H1 (cell line): ENCODE results near the gene TMPRSS4. TPM values are rescaled to one million over a fixed set of nuclear protein-coding genes. Genes with fewer than 3 reads are reported as not detected.

Source experiments
- CTCF ChIA-PET: fragments of 300-600 bp; sonication (Branson Sonifier 250); formaldehyde crosslinking; loops from one replicate; lab custom pipeline; 2021; ENCODE audit not compliant: partially characterized antibody; lab: Charles Lee
- POLR2A ChIA-PET: fragments of 300-600 bp; sonication (Branson Sonifier 250); formaldehyde crosslinking; loops from one replicate; lab custom pipeline; 2021; ENCODE audit warnings: inconsistent platforms; ENCODE audit not compliant: partially characterized antibody; lab: Charles Lee
- DNase-seq, 2 experiments: peaks; one replicate each; pipeline versions ENCODE4 v3.0.0 to v3.0.0-alpha.2; 2010 to 2022; ENCODE audit warnings: low spot score in 2 of 2, low read depth in 1 of 2, mixed read lengths in 1 of 2
- FAIRE-seq: peaks from 2 replicates; lab custom pipeline; 2011; peaks lifted over from hg19 to GRCh38; lab: Jason Lieb, UNC
- H2AFZ ChIP-seq: 2 replicates; pipeline ENCODE4 v1.8.1; 2012; ENCODE audit warnings: low read length, inconsistent platforms
- H2AK5ac ChIP-seq: 2 replicates; pipeline ENCODE4 v1.6.1; 2013; ENCODE audit warnings: low read depth, low read length
- H2BK120ac ChIP-seq: replicated peaks from 2 replicates; pipeline ENCODE3; 2013; ENCODE audit warnings: low read depth, low read length, inconsistent platforms
- H2BK12ac ChIP-seq: 2 replicates; pipeline ENCODE4 v1.6.1; 2013; ENCODE audit warnings: low read depth, low read length
- H2BK15ac ChIP-seq: 2 replicates; pipeline ENCODE4 v1.6.1; 2013; ENCODE audit warnings: low read length
- H2BK20ac ChIP-seq: 2 replicates; pipeline ENCODE4 v1.6.1; 2013; ENCODE audit warnings: low read length
- H2BK5ac ChIP-seq: 2 replicates; pipeline ENCODE4 v1.6.1; 2013; ENCODE audit warnings: low read depth, low read length
- H3K14ac ChIP-seq: 2 replicates; pipeline ENCODE4 v1.6.1; 2013; ENCODE audit warnings: inconsistent platforms; ENCODE audit not compliant: insufficient read length
- H3K18ac ChIP-seq: 2 replicates; pipeline ENCODE4 v1.6.1; 2013; ENCODE audit warnings: low read length; ENCODE audit errors: extremely low read depth
- H3K23ac ChIP-seq: 2 replicates; pipeline ENCODE4 v1.6.1; 2013; ENCODE audit warnings: inconsistent platforms; ENCODE audit not compliant: insufficient read length
- H3K23me2 ChIP-seq: 2 replicates; pipeline ENCODE4 v1.6.1; 2013; ENCODE audit warnings: low read depth, low read length
- H3K27ac ChIP-seq: 2 replicates; pipeline ENCODE4 v1.6.1; 2011; ENCODE audit warnings: low read depth, low read length, inconsistent platforms
- H3K27me3 ChIP-seq, 4 experiments: replicated peaks in 1 of 4; 1 replicate in 1 of 4; 2 replicates in 3 of 4; pipeline versions ENCODE4 v1.6.1 to v1.8.1; 2011 to 2013; ENCODE audit warnings: low read length in 3 of 4, mild to moderate bottlenecking in 3 of 4, inconsistent platforms in 2 of 4, mixed read lengths in 2 of 4, moderate library complexity in 1 of 4; ENCODE audit not compliant: control insufficient read depth in 3 of 4, insufficient read depth in 3 of 4; ENCODE audit errors: extremely low read depth in 1 of 4
- H3K36me3 ChIP-seq, 4 experiments: 2 replicates each; pipeline versions ENCODE4 v1.6.1 to v1.8.1; 2011 to 2013; ENCODE audit warnings: mild to moderate bottlenecking in 4 of 4, low read length in 3 of 4, moderate library complexity in 2 of 4, control low read depth in 1 of 4, inconsistent platforms in 1 of 4; ENCODE audit not compliant: insufficient read depth in 4 of 4, control insufficient read depth in 2 of 4
- H3K4ac ChIP-seq: replicated peaks from 2 replicates; pipeline ENCODE3; 2013; ENCODE audit warnings: low read length, low read depth, mixed read lengths, inconsistent platforms; ENCODE audit not compliant: insufficient read length
- H3K4me1 ChIP-seq, 4 experiments: replicated peaks in 1 of 4; 1 replicate in 1 of 4; 2 replicates in 3 of 4; pipeline versions ENCODE4 v1.6.1 to v1.8.1; 2011 to 2013; ENCODE audit warnings: low read length in 3 of 4, inconsistent platforms in 2 of 4, mixed read lengths in 1 of 4; ENCODE audit not compliant: insufficient read depth in 4 of 4, control insufficient read depth in 3 of 4
- H3K4me2 ChIP-seq, 2 experiments: 2 replicates each; pipeline versions ENCODE4 v1.6.1 to v1.8.1; 2011 to 2013; ENCODE audit warnings: low read depth in 2 of 2, low read length in 2 of 2, control low read depth in 1 of 2, inconsistent platforms in 1 of 2, mild to moderate bottlenecking in 1 of 2; ENCODE audit not compliant: insufficient read depth in 1 of 2
- H3K4me3 ChIP-seq, 4 experiments: fragments of 200-600, 300-600 bp in 1 of 4; sonication (generic), shearing (Covaris generic), sonication (Bioruptor Twin) in 1 of 4; 2 replicates each; pipeline versions ENCODE4 v1.5.1 to v1.8.1; 2011 to 2016; ENCODE audit warnings: low read length in 4 of 4, low read depth in 3 of 4, control low read depth in 2 of 4, inconsistent platforms in 2 of 4, mild to moderate bottlenecking in 2 of 4, mixed read lengths in 1 of 4, moderate library complexity in 1 of 4; ENCODE audit not compliant: insufficient read depth in 2 of 4; ENCODE audit errors: extremely low read depth in 1 of 4
- H3K56ac ChIP-seq: replicated peaks from 2 replicates; pipeline ENCODE3; 2013; ENCODE audit warnings: low read depth, mild to moderate bottlenecking, mixed read lengths, low read length, inconsistent platforms; ENCODE audit not compliant: insufficient read length
- H3K79me1 ChIP-seq: 2 replicates; pipeline ENCODE4 v1.6.1; 2013; ENCODE audit warnings: low read depth, low read length, control low read depth
- H3K79me2 ChIP-seq, 2 experiments: 2 replicates each; pipeline versions ENCODE4 v1.6.1 to v1.8.1; 2012 to 2013; ENCODE audit warnings: low read length in 2 of 2, mild to moderate bottlenecking in 2 of 2, inconsistent platforms in 1 of 2; ENCODE audit not compliant: insufficient read depth in 2 of 2, control insufficient read depth in 1 of 2
- H3K9ac ChIP-seq, 4 experiments: replicated peaks in 1 of 4; 1 replicate in 1 of 4; 2 replicates in 3 of 4; pipeline versions ENCODE4 v1.6.1 to v1.8.1; 2011 to 2013; ENCODE audit warnings: low read depth in 3 of 4, low read length in 3 of 4, control low read depth in 2 of 4, mild to moderate bottlenecking in 2 of 4, moderate library complexity in 2 of 4, inconsistent platforms in 1 of 4; ENCODE audit errors: extremely low read depth in 1 of 4
- H3K9me3 ChIP-seq, 2 experiments: 2 replicates each; pipeline versions ENCODE4 v1.6.1 to v1.8.1; 2012 to 2013; ENCODE audit warnings: mild to moderate bottlenecking in 2 of 2, moderate library complexity in 2 of 2, control low read depth in 1 of 2, inconsistent platforms in 1 of 2, low read depth in 1 of 2, low read length in 1 of 2, mixed read lengths in 1 of 2; ENCODE audit not compliant: insufficient read depth in 2 of 2
- H4K20me1 ChIP-seq, 2 experiments: replicated peaks in 1 of 2; 2 replicates each; pipeline versions ENCODE3 to v1.8.1; 2011 to 2013; ENCODE audit warnings: inconsistent platforms in 2 of 2, low read length in 2 of 2, mild to moderate bottlenecking in 1 of 2; ENCODE audit not compliant: insufficient read depth in 2 of 2, control insufficient read depth in 1 of 2
- H4K5ac ChIP-seq: 2 replicates; pipeline ENCODE4 v1.6.1; 2013; ENCODE audit warnings: low read length, low read depth, mixed read lengths, inconsistent platforms; ENCODE audit not compliant: insufficient read length
- H4K8ac ChIP-seq: 2 replicates; pipeline ENCODE4 v1.8.0; 2013; ENCODE audit warnings: mild to moderate bottlenecking, moderate library complexity, low read length, inconsistent platforms; ENCODE audit not compliant: insufficient read depth; ENCODE audit errors: extremely low read depth
- H4K91ac ChIP-seq: replicated peaks from 2 replicates; pipeline ENCODE3; 2013; ENCODE audit warnings: low read length, mixed read lengths, inconsistent platforms; ENCODE audit not compliant: insufficient read length
- BRCA1 ChIP-seq: IDR thresholded peaks from 2 replicates; pipeline ENCODE4 v1.6.1; 2012; ENCODE audit warnings: low read depth, low read length, improper control_type of control experiment
- CHD2 ChIP-seq: IDR thresholded peaks from 2 replicates; pipeline ENCODE4 v1.6.1; 2012; ENCODE audit warnings: low read length, improper control_type of control experiment
- EGR1 ChIP-seq: IDR thresholded peaks from 2 replicates; pipeline ENCODE4 v1.6.1; 2011; ENCODE audit warnings: low read depth, low read length, borderline replicate concordance
- EP300 ChIP-seq, 2 experiments: IDR thresholded peaks; 1 replicate in 1 of 2; 2 replicates in 1 of 2; pipeline ENCODE4 v1.6.1; 2011 to 2012; ENCODE audit warnings: low read depth in 2 of 2, low read length in 2 of 2, mild to moderate bottlenecking in 2 of 2, borderline replicate concordance in 1 of 2, inconsistent platforms in 1 of 2, moderate library complexity in 1 of 2
- SIRT6 ChIP-seq: IDR thresholded peaks from one replicate; pipeline ENCODE4 v1.7.1; 2012; ENCODE audit warnings: low read length, inconsistent platforms
- SIX5 ChIP-seq: IDR thresholded peaks from 2 replicates; pipeline ENCODE4 v1.6.1; 2011; ENCODE audit warnings: mild to moderate bottlenecking, low read depth, low read length
- SP2 ChIP-seq: IDR thresholded peaks from 2 replicates; pipeline ENCODE4 v1.6.1; 2012; ENCODE audit warnings: mild to moderate bottlenecking, low read length, inconsistent platforms
- SUZ12 ChIP-seq: fragments of 200-600 bp; sonication (generic); IDR thresholded peaks from 2 replicates; pipeline ENCODE4 v1.6.1; 2012; ENCODE audit warnings: mild to moderate bottlenecking, inconsistent platforms, low read length, moderate library complexity, mixed read lengths
- TAF1 ChIP-seq: IDR thresholded peaks from 2 replicates; pipeline ENCODE4 v1.6.1; 2011; ENCODE audit warnings: mild to moderate bottlenecking, low read depth, low read length
- TAF7 ChIP-seq: optimal IDR thresholded peaks from 2 replicates; pipeline ENCODE3; 2011; ENCODE audit warnings: low read depth, mild to moderate bottlenecking, inconsistent platforms, low read length, moderate library complexity, borderline replicate concordance
- TBP ChIP-seq: IDR thresholded peaks from 2 replicates; pipeline ENCODE4 v1.6.1; 2011; ENCODE audit warnings: low read depth, low read length, improper control_type of control experiment
- WGBS, 2 experiments: shearing (Covaris generic) in 1 of 2; methylation state at CpG; one replicate each; pipeline versions ENCODE4 v1.1.6 to v1.1.7; 2013 to 2015; ENCODE audit warnings: low lambda C conversion rate in 2 of 2, mixed read lengths in 2 of 2, inconsistent platforms in 1 of 2, low coverage in 1 of 2, missing lambda C conversion rate in 1 of 2; ENCODE audit not compliant: insufficient replicate concordance in 2 of 2, insufficient coverage in 1 of 2, insufficient read length in 1 of 2; ENCODE audit errors: extremely low coverage in 1 of 2, missing lambda C conversion rate in 1 of 2; 5-methylcytosine and 5-hydroxymethylcytosine counted together
- polyA plus RNA-seq, 7 experiments: library from polyadenylated mRNA; depleted of rRNA in 3 of 7; stranded (reverse) in 5 of 7; unstranded in 2 of 7; fragments of >200 nt in 5 of 7; fragments of 200-250 nt in 2 of 7; gene quantifications; 1 replicate in 5 of 7; 2 replicates in 1 of 7; 4 replicates in 1 of 7; pipeline versions ENCODE4 v1.2.1 to v1.2.3, GENCODE V29; 2011 to 2013; ENCODE audit warnings: missing spikeins in 2 of 7, mixed read lengths in 2 of 7
- total RNA-seq: library from RNA; stranded (reverse); fragmentation: NEBNext Ultra II Directional; extraction: Animal tissue kit (Norgen Biotek cat#: 25700); gene quantifications from 2 replicates; pipeline ENCODE4 v1.2.1, GENCODE V29; 2021
- TF ChIP-seq, protein P1 (sequence below): IDR thresholded peaks from 2 replicates; pipeline ENCODE4 v1.6.1; 2012; ENCODE audit warnings: inconsistent platforms
- TF ChIP-seq, protein P2 (sequence below): IDR thresholded peaks from 2 replicates; pipeline ENCODE4 v1.6.1; 2011; ENCODE audit warnings: low read length, improper control_type of control experiment

TMPRSS4 gene
- total and polyA plus RNA-seq, 2 of the 8 experiments (the other 6 are each of a cell fraction or from before 2014, with no cell fraction given): 0.11 to 0.58 TPM

DNA sequence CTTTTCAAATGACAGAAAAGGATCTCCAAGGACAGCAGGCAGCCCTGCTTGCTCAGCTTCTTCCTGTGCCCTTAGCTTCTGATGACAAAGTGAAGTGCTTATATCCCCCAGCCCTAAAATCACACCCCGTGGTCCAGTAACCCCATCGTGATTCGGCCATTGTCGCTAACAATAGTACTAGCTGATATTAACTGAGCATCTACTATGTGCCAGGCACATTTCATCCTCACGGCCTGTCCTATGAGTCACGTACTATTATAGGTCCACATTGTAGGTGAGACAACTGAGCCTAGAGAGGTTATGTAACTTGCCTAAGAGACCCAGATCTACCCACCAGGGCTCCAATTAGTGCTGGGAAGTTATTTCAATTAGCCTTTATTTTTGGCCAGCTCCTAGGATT is 69.7 kb downstream of the TMPRSS4 start:
- DNase-seq (no peak), FAIRE-seq (no peak)
- Histone ChIP-seq H2BK5ac (no peak overlapping the region), H3K18ac (0 out of 2 replicates have a peak overlapping the region, but pooled peaks have one; percentile 9), H3K27me3 (peaks cover 8 to 41% (median 27%) of the 10 kb centered on the region in 4 experiments), H3K79me2 (no peaks in the 10 kb centered on the region), H3K9me3 (no peaks in the 10 kb centered on the region), H2BK15ac (no peak overlapping the region), H3K4me1 (peaks cover 0 to 25% (median 10%) of the 10 kb centered on the region in 4 experiments; a peak in 6 of 7 replicates), H3K23ac (no peak overlapping the region), H2BK120ac (no peak overlapping the region), H4K8ac (no peak overlapping the region), H3K27ac (no peak overlapping the region), H3K9ac (no peak overlapping the region), H3K23me2 (no peaks in the 10 kb centered on the region), H4K20me1 (peaks cover 0 to 3% of the 10 kb centered on the region in 2 experiments), H3K56ac (no peak overlapping the region), H4K91ac (no peak overlapping the region), H3K79me1 (no peaks in the 10 kb centered on the region), H3K4me2 (peak overlapping the region; percentile 27 to 74), H3K36me3 (no peaks in the 10 kb centered on the region), H3K4me3 (peak overlapping the region in 3 of 4 experiments; percentile 49 to 70 (median 57); a peak in 5 of 8 replicates), H2BK12ac (no peak overlapping the region), H2AFZ (no peak overlapping the region), H3K4ac (no peak overlapping the region), H4K5ac (no peak overlapping the region), H2AK5ac (no peak overlapping the region), H2BK20ac (no peak overlapping the region), H3K14ac (no peak overlapping the region)
- POLR2A ChIA-PET: no interaction called here
- CTCF ChIA-PET: interaction anchor here (0.6 to 12.7 kb wide), 11 partner anchors 9 to 248 kb away, joined by 3 to 245 read pairs (median 4); no protein-coding TSS in a partner anchor
- 72% methylated on average over 6 of the region's 6 CpGs; no CpG with 5 or more reads in 1 of the 2 experiments for WGBS, 2 experiments
- TF ChIP-seq TBP (no peak), SP2 (no peak), SUZ12 (no peak), SIX5 (no peak), TAF7 (no peak), SIRT6 (no peak), CHD2 (no peak), TAF1 (no peak), BRCA1 (no peak), EP300 (IDR thresholded peaks at IDR 0.05; ENCODE audit: borderline replicate concordance in 1 of 2, low read depth in 2 of 2, low read length in 2 of 2) (no peak), EGR1 (no peak)
- TF ChIP-seq, protein P1, sequence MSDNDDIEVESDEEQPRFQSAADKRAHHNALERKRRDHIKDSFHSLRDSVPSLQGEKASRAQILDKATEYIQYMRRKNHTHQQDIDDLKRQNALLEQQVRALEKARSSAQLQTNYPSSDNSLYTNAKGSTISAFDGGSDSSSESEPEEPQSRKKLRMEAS: no peak
- TF ChIP-seq, protein P2, sequence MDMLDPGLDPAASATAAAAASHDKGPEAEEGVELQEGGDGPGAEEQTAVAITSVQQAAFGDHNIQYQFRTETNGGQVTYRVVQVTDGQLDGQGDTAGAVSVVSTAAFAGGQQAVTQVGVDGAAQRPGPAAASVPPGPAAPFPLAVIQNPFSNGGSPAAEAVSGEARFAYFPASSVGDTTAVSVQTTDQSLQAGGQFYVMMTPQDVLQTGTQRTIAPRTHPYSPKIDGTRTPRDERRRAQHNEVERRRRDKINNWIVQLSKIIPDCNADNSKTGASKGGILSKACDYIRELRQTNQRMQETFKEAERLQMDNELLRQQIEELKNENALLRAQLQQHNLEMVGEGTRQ: no peak
